Measurements from ENCODE around the gene TMEM145.

TMEM145 gene

DNA sequence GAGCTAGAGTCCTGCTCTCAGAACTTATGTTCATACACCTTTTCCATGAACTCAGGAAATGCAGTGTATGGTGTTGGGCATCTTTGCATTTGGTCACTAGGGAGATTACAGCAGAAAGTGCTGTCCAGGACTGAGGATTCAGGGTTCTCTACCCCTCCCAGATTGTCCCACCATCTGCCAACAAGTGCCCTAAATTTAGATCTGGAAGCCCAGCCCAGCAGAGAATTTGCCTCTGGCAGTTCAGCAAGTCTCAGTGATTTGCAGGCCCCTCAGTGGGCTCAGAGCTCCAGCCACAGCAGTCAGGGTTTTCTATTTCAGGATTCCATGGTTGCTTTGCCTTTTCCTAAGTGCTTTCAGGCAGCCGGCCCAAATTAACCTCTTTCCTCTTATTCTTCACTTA, 53.6 kb downstream of the TMEM145 start:
- peak; percentile 55 for DNase-seq

DNA sequence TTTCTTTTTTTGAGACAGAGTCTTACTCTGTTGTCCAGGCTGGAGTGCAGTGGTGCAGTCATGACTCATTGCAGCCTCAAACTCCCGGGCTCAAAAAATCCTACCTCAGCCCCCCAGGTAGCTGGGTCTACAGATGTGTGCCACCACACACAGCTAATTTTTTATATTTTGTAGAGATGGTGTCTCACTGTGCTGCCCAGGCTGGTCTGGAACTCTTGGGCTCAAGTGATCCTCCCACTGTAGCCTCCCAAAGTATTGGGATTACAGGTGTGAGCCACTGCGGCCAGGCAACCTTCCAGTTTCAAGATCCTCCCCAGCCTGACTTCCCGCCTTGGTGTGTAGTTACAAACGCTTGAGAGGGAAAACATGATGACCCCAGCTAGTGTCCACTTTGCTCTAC, 54.8 kb downstream of the TMEM145 start:
- no peak for DNase-seq

DNA sequence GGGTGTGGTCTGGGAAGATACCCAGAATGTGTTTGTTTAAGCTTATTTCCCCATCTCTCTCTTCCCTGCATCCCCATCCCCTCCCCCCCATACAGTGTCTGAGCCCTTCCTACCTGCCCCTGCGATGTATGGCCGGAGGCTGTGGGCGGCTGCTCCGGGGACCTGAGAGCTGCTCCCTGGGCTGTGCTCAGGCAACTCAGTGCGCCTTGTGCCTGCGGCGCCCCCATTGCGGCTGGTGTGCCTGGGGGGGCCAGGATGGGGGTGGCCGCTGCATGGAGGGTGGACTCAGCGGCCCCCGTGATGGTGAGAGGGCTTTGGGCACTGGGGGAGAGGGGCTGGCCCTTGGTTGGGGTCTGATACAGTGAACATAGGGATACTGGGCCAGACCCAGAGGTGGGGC, 55.3 kb downstream of the TMEM145 start:
- DNase-seq = no peak

DNA sequence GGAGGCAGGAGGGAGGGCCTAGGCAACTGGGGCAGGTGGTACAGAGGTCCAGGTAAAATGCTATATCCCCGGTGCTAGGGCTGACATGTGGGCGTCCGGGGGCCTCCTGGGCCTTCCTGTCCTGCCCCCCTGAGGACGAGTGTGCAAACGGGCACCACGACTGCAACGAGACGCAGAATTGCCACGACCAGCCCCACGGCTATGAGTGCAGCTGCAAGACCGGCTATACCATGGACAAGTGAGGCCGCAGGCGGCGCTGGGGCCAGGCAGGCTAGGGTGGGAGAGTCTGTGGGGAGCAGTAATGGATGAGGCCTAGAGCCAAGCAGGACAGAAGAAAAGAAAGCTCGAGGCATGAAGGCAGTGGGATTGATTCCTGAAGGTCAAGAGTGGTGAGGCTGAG, 55.7 kb downstream of the TMEM145 start:
- no peak for DNase-seq

DNA sequence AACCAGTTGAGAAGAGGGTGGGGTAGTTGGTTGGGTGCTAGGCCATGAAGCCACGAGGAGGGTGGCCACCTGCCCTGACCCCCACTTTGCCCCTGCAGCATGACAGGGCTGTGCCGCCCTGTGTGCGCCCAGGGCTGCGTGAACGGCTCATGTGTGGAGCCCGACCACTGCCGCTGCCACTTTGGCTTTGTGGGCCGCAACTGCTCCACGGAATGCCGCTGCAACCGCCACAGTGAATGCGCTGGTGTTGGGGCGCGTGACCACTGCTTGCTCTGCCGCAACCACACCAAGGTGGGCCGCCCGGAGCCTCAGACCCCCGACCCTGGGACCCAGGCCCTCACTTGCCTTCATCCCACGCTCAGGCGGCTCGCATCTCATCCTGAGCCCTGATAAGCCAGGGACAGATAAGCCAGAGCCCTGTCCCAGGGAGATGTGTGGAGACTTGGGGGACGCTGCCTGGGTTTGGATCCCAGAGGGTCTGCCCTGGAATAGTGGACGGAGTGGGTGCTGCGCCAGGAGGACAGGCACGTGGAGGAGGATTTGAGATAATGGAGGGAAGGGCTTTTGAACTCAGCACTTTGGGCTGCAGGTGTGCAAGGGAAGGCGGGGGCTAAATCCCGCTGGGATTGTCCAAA, 56.4 kb downstream of the TMEM145 start:
- DNase-seq = no peak

DNA sequence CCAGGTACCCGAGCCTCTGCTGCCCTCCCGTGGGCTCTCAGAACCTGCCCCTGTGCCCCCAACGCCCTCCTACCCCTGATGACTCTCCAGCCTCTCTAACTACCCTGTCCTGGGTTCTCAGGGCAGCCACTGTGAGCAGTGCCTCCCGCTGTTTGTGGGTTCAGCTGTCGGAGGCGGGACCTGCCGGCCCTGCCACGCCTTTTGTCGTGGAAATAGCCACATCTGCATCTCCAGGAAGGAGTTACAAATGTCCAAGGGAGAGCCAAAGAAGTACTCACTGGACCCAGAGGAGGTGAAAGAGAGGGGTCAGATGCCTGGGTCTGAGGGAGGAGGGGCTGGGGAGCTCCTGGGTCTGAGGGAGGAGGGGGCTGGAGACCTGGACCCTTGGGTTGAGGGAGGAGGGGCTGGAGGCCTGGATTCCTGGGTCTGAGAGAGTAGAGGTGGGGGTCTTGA, 57.0 kb downstream of the TMEM145 start:
- DNase-seq = no peak

DNA sequence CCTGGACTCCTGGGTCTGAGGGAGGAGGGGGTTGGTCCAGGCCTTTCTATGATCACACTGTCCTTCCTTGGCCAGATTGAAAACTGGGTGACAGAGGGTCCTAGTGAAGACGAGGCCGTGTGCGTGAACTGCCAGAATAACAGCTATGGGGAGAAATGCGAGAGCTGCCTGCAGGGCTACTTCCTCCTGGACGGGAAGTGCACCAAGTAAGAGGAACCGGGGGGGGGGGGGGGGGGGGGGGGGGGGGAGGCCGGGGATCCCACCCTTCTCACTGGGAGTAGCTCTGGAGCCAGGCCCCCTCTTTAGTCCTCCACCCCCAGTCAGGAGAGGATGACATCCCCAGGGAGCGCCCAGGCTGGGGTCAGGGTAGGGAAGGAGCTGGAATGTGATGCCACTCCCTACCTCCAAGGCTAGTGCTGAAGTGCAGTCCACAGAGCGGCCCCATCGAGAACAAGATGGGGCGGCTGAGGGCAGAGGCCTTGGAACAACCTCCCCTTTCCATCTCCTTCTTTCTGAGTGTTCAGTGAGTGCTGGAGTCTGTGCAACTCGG, 57.6 kb downstream of the TMEM145 start:
- DNase-seq = no peak

Measured in femur (tissue), 1 donor.